Ectodermal cell (in vitro differentiated cells): ENCODE data around the gene GLRA1.

Experiments used
- H3K27ac ChIP-seq: 2 replicates; pipeline ENCODE4 v1.7.0; 2013; ENCODE audit warnings: mild to moderate bottlenecking, low read depth, low read length; ENCODE audit not compliant: insufficient read depth, poor library complexity, severe bottlenecking
- H3K27me3 ChIP-seq: 2 replicates; pipeline ENCODE4 v1.7.0; 2013; ENCODE audit warnings: mild to moderate bottlenecking, low read length; ENCODE audit not compliant: insufficient read depth, control insufficient read depth, poor library complexity, severe bottlenecking
- H3K36me3 ChIP-seq: one replicate; pipeline ENCODE4 v1.7.0; 2013; ENCODE audit warnings: low read length; ENCODE audit not compliant: control insufficient read depth, insufficient read depth
- H3K4me1 ChIP-seq: one replicate; pipeline ENCODE4 v1.7.0; 2013; ENCODE audit warnings: low read length; ENCODE audit not compliant: control insufficient read depth, insufficient read depth
- H3K4me3 ChIP-seq: 2 replicates; pipeline ENCODE4 v1.7.0; 2013; ENCODE audit warnings: low read depth, low read length, control low read depth; ENCODE audit not compliant: insufficient read depth
- H3K9me3 ChIP-seq: 2 replicates; pipeline ENCODE4 v1.7.0; 2013; ENCODE audit warnings: mild to moderate bottlenecking, low read length, moderate library complexity; ENCODE audit not compliant: control insufficient read depth
- WGBS, 2 experiments: methylation state at CpG; one replicate each; pipeline ENCODE4 v1.1.7; 2013; ENCODE audit warnings: missing lambda C conversion rate in 2 of 2; 5-methylcytosine and 5-hydroxymethylcytosine counted together

GLRA1 gene

DNA sequence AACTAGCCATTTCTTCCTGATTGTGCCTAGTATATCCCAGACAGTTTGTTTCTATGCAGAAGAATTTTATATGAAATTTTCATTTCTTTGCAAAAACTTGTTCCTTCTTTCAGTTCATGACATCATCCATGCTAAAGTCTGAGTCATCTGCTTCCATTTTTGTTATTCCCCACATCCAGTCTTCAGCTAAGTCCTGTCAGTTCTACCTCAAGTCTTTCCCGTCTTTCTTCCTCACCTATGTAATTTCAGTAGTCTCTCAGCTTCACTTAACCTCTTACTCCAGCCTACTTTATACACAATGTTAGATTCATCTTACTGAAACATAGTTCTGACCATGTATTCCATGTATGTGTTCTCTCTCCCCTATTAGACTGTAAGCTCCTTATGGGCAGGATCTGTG lies 113.8 kb downstream of the GLRA1 start:
- H3K4me3 ChIP-seq: no peak overlapping the region
- peaks cover 29% of the 10 kb centered on the region for H3K36me3 ChIP-seq
- H3K27ac ChIP-seq: no peak overlapping the region
- no peaks in the 10 kb centered on the region for H3K4me1 ChIP-seq
- no peaks in the 10 kb centered on the region for H3K27me3 ChIP-seq
- H3K9me3 ChIP-seq: no peaks in the 10 kb centered on the region
- 95 to 98% methylated on average over 1 of the region's 1 CpG for WGBS, 2 experiments

DNA sequence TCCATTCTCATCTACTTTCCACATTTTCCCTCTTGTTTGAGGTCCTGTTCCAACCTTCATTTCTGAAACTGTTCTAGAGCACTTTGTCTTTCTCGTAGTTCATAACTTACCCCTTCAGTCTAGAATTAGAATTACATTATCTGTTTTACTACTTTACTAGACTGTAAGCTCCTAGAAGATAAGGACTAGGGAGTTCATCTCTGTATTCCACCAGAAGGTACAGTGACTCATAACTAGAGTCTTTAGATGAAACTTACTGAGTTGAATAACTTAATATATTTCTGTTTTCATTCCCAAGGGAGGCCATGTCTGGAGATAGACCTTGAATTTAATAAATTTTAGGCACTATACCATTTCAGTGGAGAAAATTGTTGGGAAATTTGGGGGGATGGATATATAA lies 114.2 kb downstream of the GLRA1 start:
- no peaks in the 10 kb centered on the region for H3K27me3 ChIP-seq
- no peak overlapping the region for H3K27ac ChIP-seq
- 0% methylated on average over 1 of the region's 1 CpG for WGBS, 2 experiments
- H3K4me1 ChIP-seq: no peaks in the 10 kb centered on the region
- no peaks in the 10 kb centered on the region for H3K9me3 ChIP-seq
- peaks cover 32% of the 10 kb centered on the region for H3K36me3 ChIP-seq
- no peak overlapping the region for H3K4me3 ChIP-seq

DNA sequence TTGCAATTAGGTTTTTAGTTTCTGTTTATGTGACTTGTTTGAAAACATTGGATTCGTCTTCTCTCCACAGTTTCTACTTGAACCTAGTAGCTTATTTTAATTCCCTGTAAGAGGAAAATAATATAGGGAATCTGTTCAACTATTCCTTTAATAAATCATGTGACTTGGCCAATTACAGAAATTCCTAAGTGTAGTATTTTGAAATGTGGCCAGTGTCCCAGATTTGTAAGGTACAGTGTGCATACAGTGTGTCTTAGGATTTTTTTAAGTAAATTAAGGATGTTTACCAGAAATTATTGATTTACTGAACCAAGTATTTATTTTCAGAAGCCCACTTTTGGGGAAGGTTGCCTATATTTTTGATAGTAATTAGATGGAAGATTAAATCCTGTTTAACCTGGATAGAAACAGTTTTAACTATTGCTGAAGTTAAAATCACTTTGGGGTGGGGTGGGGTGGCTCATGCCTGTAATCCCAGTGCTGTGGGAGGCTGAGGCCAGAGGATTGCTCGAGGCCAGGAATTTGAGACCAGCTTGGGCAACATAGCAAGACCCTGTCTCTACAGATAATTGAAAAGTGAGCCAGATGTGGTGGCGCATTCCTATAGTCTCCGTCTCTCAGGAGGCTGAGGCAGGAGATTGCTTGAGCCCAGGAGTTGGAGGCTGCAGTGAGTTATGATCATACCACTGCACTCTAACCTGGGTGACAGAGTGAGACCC lies 116.0 kb downstream of the GLRA1 start:
- H3K4me1 ChIP-seq: no peaks in the 10 kb centered on the region
- WGBS, 2 experiments: 90 to 94% methylated on average over 3 to 4 of the region's 4 CpGs
- H3K9me3 ChIP-seq: no peaks in the 10 kb centered on the region
- H3K4me3 ChIP-seq: no peak overlapping the region
- H3K27ac ChIP-seq: no peak overlapping the region
- H3K27me3 ChIP-seq: no peaks in the 10 kb centered on the region
- H3K36me3 ChIP-seq: peaks cover 42% of the 10 kb centered on the region

- Histone ChIP-seq H3K27ac (no peak overlapping the region), H3K4me3 (no peak overlapping the region), H3K36me3 (peaks cover 60% of the 10 kb centered on the region), H3K4me1 (no peaks in the 10 kb centered on the region), H3K27me3 (no peaks in the 10 kb centered on the region), H3K9me3 (no peaks in the 10 kb centered on the region)
- 96 to 99% methylated on average over 3 of the region's 3 CpGs for WGBS, 2 experiments
Measured at GRCh38 chr5:151805414-151806223, 119.0 kb downstream of the GLRA1 start.

DNA sequence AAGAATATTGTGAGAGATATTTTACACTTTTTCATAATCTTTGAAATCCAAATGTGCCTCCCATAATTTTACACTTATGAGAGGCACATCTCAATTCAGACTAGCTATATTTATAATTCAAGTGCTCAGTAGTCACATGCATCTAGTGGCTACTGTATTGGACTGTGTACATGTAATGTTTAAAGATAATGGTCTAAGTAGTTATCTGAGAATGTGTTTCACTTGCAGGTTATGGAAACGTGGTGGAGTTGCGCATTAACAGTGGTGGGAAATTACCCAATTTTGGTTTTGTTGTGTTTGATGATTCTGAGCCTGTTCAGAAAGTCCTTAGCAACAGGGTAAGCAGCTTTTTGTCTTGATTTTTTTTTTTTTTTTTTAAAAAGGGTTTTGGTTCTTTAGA lies 124.1 kb downstream of the GLRA1 start:
- H3K27me3 ChIP-seq: no peaks in the 10 kb centered on the region
- H3K4me1 ChIP-seq: no peaks in the 10 kb centered on the region

DNA sequence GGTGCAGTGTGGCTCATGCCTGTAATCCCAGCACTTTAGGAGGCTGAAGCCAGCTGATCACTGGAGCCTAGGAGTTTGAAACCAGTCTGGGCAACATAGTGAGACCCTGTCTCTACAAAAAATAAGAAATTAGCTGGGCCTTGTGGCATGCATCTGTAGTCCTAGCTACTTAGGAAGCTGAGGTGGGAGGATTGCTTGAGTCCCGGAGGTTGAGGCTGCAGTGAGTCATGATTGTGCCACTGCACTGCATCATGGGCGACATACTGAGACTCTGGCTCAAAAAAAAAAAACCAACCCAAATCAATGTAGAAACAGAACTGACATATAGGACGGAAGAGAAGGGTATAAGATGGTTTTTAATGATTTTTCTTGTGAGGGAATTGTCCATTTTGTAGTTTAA lies 125.2 kb downstream of the GLRA1 start:
- H3K27me3 ChIP-seq: no peaks in the 10 kb centered on the region
- peaks cover 66% of the 10 kb centered on the region for H3K36me3 ChIP-seq

More for the DNA sequence above, 124.1 kb downstream of the GLRA1 start:
- 98% methylated on average over 2 of the region's 2 CpGs for WGBS, 2 experiments
- H3K27ac ChIP-seq: no peak overlapping the region
- H3K9me3 ChIP-seq: no peaks in the 10 kb centered on the region
- no peak overlapping the region for H3K4me3 ChIP-seq
- H3K36me3 ChIP-seq: peaks cover 69% of the 10 kb centered on the region

GRCh38 chr5:151798674-151799073 lies 126.0 kb downstream of the GLRA1 start:
- H3K4me1 ChIP-seq: no peaks in the 10 kb centered on the region
- 98 to 99% methylated on average over 3 of the region's 3 CpGs for WGBS, 2 experiments
- H3K36me3 ChIP-seq: peaks cover 70% of the 10 kb centered on the region

More for the DNA sequence above, 125.2 kb downstream of the GLRA1 start:
- WGBS, 2 experiments: 89 to 97% methylated on average over 2 to 3 of the region's 3 CpGs
- H3K4me3 ChIP-seq: no peak overlapping the region
- H3K4me1 ChIP-seq: no peaks in the 10 kb centered on the region
- H3K27ac ChIP-seq: no peak overlapping the region
- no peaks in the 10 kb centered on the region for H3K9me3 ChIP-seq

GRCh38 chr5:151795426-151795825 lies 129.2 kb downstream of the GLRA1 start:
- no peaks in the 10 kb centered on the region for H3K9me3 ChIP-seq
- peaks cover 68% of the 10 kb centered on the region for H3K36me3 ChIP-seq
- 100% methylated on average over 1 of the region's 1 CpG for WGBS, 2 experiments
- no peaks in the 10 kb centered on the region for H3K4me1 ChIP-seq
- H3K4me3 ChIP-seq: no peak overlapping the region
- no peaks in the 10 kb centered on the region for H3K27me3 ChIP-seq
- H3K27ac ChIP-seq: no peak overlapping the region

More at GRCh38 chr5:151798674-151799073, 126.0 kb downstream of the GLRA1 start:
- H3K27ac ChIP-seq: no peak overlapping the region
- no peak overlapping the region for H3K4me3 ChIP-seq
- no peaks in the 10 kb centered on the region for H3K9me3 ChIP-seq
- H3K27me3 ChIP-seq: no peaks in the 10 kb centered on the region

- Histone ChIP-seq H3K27me3 (no peaks in the 10 kb centered on the region), H3K4me3 (no peak overlapping the region), H3K27ac (no peak overlapping the region), H3K4me1 (no peaks in the 10 kb centered on the region), H3K9me3 (no peaks in the 10 kb centered on the region), H3K36me3 (peaks cover 57% of the 10 kb centered on the region)
- WGBS, 2 experiments: 94 to 95% methylated on average over 3 of the region's 3 CpGs
Measured at GRCh38 chr5:151793358-151793757, 131.3 kb downstream of the GLRA1 start.

- H3K27me3 ChIP-seq: no peaks in the 10 kb centered on the region
- no peak overlapping the region for H3K4me3 ChIP-seq
- no peaks in the 10 kb centered on the region for H3K9me3 ChIP-seq
- 91 to 92% methylated on average over 6 of the region's 6 CpGs for WGBS, 2 experiments
- no peaks in the 10 kb centered on the region for H3K4me1 ChIP-seq
- no peak overlapping the region for H3K27ac ChIP-seq
- H3K36me3 ChIP-seq: peaks cover 30% of the 10 kb centered on the region
Measured at GRCh38 chr5:151787817-151788216, 136.8 kb downstream of the GLRA1 start.
